ENCODE measurements around the gene ADAMTS2.

ADAMTS2 gene

GRCh38 chr5:179207920-179208705, 137.1 kb downstream of the ADAMTS2 start:
- DNase-seq, result no peak

GRCh38 chr5:179207470-179207869, 137.8 kb downstream of the ADAMTS2 start:
- no peak for DNase-seq

GRCh38 chr5:179206366-179206765, 138.9 kb downstream of the ADAMTS2 start:
- DNase-seq, result no peak

- no peak for DNase-seq
These were observed 140.0 kb downstream of the ADAMTS2 start for GRCh38 chr5:179205277-179205676.

- DNase-seq, result no peak
These were observed 140.7 kb downstream of the ADAMTS2 start for GRCh38 chr5:179204572-179204971.

- DNase-seq, result no peak
These were observed 142.0 kb downstream of the ADAMTS2 start for GRCh38 chr5:179203248-179203647.

- no peak for DNase-seq
These were observed 143.3 kb downstream of the ADAMTS2 start for GRCh38 chr5:179201986-179202385.

GRCh38 chr5:179199246-179199645, 146.0 kb downstream of the ADAMTS2 start:
- DNase-seq, result no peak

- no peak for DNase-seq
These were observed 146.4 kb downstream of the ADAMTS2 start for GRCh38 chr5:179198825-179199224.

GRCh38 chr5:179196405-179197079, 148.7 kb downstream of the ADAMTS2 start:
- DNase-seq, result no peak

GRCh38 chr5:179195561-179196404, 149.5 kb downstream of the ADAMTS2 start:
- DNase-seq, result no peak

- DNase-seq, result no peak
These were observed 150.3 kb downstream of the ADAMTS2 start for GRCh38 chr5:179194941-179195381.

GRCh38 chr5:179194201-179194910, 150.9 kb downstream of the ADAMTS2 start:
- DNase-seq, result no peak

- no peak for DNase-seq
These were observed 151.5 kb downstream of the ADAMTS2 start for GRCh38 chr5:179193746-179194145.

- DNase-seq, result no peak
These were observed 152.3 kb downstream of the ADAMTS2 start for GRCh38 chr5:179192891-179193470.

- no peak for DNase-seq
These were observed 152.9 kb downstream of the ADAMTS2 start for GRCh38 chr5:179192185-179192890.

- no peak for DNase-seq
These were observed 153.6 kb downstream of the ADAMTS2 start for GRCh38 chr5:179191506-179192184.

- no peak for DNase-seq
These were observed 154.3 kb downstream of the ADAMTS2 start for GRCh38 chr5:179190851-179191505.

GRCh38 chr5:179188636-179189035, 156.6 kb downstream of the ADAMTS2 start:
- no peak for DNase-seq

All from CD4-positive, alpha-beta T cell treated with Interleukin-1 beta for 1 hour (primary cell).